Colonic mucosa (tissue), 4 donors: ENCODE measurements around the gene ACAD8. TPM values are rescaled to one million over a fixed set of nuclear protein-coding genes. Genes with fewer than 3 reads are reported as not detected.
A peak's percentile ranks its signal among the peaks of the same experiment; 100 is the strongest.

Source experiments
- DNase-seq: peaks from one replicate; pipeline ENCODE4 v3.0.0-alpha.2; 2020
- H3K27ac ChIP-seq: fragments of 200-600 bp; one replicate; pipeline ENCODE4 v1.8.0; 2021
- H3K27me3 ChIP-seq: fragments of 200-600 bp; one replicate; pipeline ENCODE4 v1.8.0; 2021
- H3K36me3 ChIP-seq: fragments of 200-600 bp; one replicate; pipeline ENCODE4 v1.8.0; 2021
- H3K4me1 ChIP-seq: fragments of 200-600 bp; one replicate; pipeline ENCODE4 v1.8.0; 2021; ENCODE audit warnings: mild to moderate bottlenecking
- H3K4me3 ChIP-seq: fragments of 200-600 bp; one replicate; pipeline ENCODE4 v1.8.0; 2021
- H3K9ac ChIP-seq, 2 donors: one replicate each; pipeline ENCODE4 v1.7.0; 2013; ENCODE audit warnings: control low read depth in 2 of 2, low read depth in 2 of 2, low read length in 2 of 2
- H3K9me3 ChIP-seq: fragments of 200-600 bp; one replicate; pipeline ENCODE4 v1.8.0; 2021
- intact Hi-C: fragments of 100-400 bp; cut with DNase I; formaldehyde crosslinking; loops from one replicate; pipeline ENCODE4 v1.14.1; 2022
- total RNA-seq, 2 donors: library from RNA; stranded (reverse); fragmentation: NEBNext Ultra II Directional in 1 of 2; extraction: Animal tissue kit (Norgen Biotek cat#: 25700) in 1 of 2; gene quantifications; one replicate each; pipeline ENCODE4 v1.2.1, GENCODE V29; 2021
- TF ChIP-seq, protein P1 (sequence below): fragments of 200-600 bp; IDR thresholded peaks from one replicate; pipeline ENCODE4 v1.8.0; 2022; ENCODE audit warnings: antibody characterized with exemption, mild to moderate bottlenecking
- donor health status: healthy.
- donor health status: DM: no; HTN: no; CAD: no.
- donor health status: DM: no; HTN: no; CAD: no.

The ACAD8 gene
- total RNA-seq, 2 donors from 2014 or later, result 27.5 to 30.2 TPM

DNA sequence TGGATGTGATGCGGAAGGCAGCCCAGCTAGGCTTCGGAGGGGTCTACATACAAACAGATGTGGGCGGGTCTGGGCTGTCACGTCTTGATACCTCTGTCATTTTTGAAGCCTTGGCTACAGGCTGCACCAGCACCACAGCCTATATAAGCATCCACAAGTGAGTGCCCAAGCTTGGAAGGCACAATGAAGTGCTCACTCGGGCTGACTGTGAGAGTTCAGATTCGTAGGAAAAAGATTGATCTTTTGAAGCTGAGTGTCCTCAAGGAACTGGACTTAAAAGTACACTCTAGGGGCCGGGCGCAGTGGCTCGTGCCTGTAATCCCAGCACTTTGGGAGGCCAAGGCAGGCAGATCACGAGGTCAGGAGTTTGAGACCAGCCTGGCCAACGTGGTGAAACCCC, 3.7 kb downstream of the ACAD8 start:
- DNase-seq, result no peak
- Histone ChIP-seq H3K4me3 (no peak overlapping the region), H3K27me3 (no peaks in the 10 kb centered on the region), H3K27ac (no peak overlapping the region), H3K4me1 (peaks cover 6% of the 10 kb centered on the region), H3K9me3 (no peaks in the 10 kb centered on the region), H3K36me3 (peaks cover 6% of the 10 kb centered on the region), H3K9ac (no peak overlapping the region)
- intact Hi-C loops, result no loop called here
- TF ChIP-seq, protein P1, sequence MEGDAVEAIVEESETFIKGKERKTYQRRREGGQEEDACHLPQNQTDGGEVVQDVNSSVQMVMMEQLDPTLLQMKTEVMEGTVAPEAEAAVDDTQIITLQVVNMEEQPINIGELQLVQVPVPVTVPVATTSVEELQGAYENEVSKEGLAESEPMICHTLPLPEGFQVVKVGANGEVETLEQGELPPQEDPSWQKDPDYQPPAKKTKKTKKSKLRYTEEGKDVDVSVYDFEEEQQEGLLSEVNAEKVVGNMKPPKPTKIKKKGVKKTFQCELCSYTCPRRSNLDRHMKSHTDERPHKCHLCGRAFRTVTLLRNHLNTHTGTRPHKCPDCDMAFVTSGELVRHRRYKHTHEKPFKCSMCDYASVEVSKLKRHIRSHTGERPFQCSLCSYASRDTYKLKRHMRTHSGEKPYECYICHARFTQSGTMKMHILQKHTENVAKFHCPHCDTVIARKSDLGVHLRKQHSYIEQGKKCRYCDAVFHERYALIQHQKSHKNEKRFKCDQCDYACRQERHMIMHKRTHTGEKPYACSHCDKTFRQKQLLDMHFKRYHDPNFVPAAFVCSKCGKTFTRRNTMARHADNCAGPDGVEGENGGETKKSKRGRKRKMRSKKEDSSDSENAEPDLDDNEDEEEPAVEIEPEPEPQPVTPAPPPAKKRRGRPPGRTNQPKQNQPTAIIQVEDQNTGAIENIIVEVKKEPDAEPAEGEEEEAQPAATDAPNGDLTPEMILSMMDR, result no peak

DNA sequence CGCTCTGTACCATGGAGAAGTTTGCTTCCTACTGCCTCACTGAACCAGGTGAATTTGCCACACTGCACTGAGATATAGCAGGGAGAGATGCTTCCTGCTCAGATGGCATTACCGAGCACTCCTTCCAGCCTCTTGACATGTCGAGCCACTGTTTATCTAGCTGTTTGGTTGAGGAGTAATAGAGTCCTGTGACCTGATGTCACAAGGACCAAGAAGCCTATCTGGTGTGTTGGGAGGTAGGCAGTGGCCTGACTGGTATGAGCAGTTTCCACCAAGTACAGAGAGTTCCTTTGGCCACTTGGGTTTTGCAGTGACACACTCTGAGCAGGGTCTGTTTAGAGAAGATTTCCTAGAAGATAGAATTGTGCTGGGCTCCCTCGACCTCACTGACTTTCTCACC, 5.2 kb downstream of the ACAD8 start:
- H3K36me3 ChIP-seq, result peaks cover 6% of the 10 kb centered on the region
- TF ChIP-seq, protein P1, result no peak
- H3K4me1 ChIP-seq, result peaks cover 6% of the 10 kb centered on the region

DNA sequence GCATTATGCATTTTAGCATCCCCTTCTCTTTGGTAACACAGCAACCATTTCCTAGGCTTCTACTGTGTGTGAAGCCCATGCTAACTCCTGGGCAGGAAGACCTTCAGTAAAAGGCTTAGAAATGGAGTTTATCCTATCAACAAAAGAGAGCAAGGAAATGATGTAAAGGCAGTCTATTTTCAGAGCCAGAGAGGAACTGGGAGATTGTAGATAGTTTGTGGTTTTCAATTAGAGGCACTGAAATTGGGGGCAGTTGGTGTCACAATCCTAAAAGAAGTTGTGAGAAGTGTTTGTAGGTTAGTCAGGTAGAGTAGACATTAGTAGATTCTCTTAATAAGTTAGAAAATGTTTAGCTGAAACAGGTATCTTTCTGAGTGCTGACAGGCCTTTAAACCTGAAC, 7.1 kb downstream of the ACAD8 start:
- Histone ChIP-seq H3K9ac (no peak overlapping the region), H3K27me3 (no peaks in the 10 kb centered on the region), H3K9me3 (no peaks in the 10 kb centered on the region), H3K36me3 (peaks cover 6% of the 10 kb centered on the region), H3K27ac (no peak overlapping the region), H3K4me3 (no peak overlapping the region), H3K4me1 (no peaks in the 10 kb centered on the region)
- TF ChIP-seq, protein P1, result no peak
- intact Hi-C loops, result no loop called here
- DNase-seq, result no peak

More for the DNA sequence above, 5.2 kb downstream of the ACAD8 start:
- Histone ChIP-seq H3K27me3 (no peaks in the 10 kb centered on the region), H3K4me3 (no peak overlapping the region), H3K9ac (no peak overlapping the region), H3K9me3 (no peaks in the 10 kb centered on the region), H3K27ac (no peak overlapping the region)
- no peak for DNase-seq
- intact Hi-C loops, result no loop called here

DNA sequence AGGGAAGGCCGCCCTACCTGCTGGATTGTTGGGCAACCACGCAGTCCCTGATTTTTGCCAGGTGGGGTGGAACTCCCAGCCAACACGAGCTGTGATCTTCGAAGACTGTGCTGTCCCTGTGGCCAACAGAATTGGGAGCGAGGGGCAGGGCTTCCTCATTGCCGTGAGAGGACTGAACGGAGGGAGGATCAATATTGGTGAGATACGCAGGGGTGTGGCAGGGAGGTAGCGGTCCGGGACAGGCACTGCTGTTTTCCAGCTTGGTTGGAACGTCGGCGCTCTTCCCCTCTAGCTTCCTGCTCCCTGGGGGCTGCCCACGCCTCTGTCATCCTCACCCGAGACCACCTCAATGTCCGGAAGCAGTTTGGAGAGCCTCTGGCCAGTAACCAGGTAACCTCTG, 7.6 kb downstream of the ACAD8 start:
- no peak overlapping the region for H3K9ac ChIP-seq
- no peak overlapping the region for H3K4me3 ChIP-seq
- no peak overlapping the region for H3K27ac ChIP-seq
- intact Hi-C loops, result no loop called here
- no peak for DNase-seq
- H3K36me3 ChIP-seq, result peaks cover 6% of the 10 kb centered on the region
- H3K9me3 ChIP-seq, result no peaks in the 10 kb centered on the region
- H3K27me3 ChIP-seq, result no peaks in the 10 kb centered on the region
- TF ChIP-seq, protein P1, result no peak
- no peaks in the 10 kb centered on the region for H3K4me1 ChIP-seq

DNA sequence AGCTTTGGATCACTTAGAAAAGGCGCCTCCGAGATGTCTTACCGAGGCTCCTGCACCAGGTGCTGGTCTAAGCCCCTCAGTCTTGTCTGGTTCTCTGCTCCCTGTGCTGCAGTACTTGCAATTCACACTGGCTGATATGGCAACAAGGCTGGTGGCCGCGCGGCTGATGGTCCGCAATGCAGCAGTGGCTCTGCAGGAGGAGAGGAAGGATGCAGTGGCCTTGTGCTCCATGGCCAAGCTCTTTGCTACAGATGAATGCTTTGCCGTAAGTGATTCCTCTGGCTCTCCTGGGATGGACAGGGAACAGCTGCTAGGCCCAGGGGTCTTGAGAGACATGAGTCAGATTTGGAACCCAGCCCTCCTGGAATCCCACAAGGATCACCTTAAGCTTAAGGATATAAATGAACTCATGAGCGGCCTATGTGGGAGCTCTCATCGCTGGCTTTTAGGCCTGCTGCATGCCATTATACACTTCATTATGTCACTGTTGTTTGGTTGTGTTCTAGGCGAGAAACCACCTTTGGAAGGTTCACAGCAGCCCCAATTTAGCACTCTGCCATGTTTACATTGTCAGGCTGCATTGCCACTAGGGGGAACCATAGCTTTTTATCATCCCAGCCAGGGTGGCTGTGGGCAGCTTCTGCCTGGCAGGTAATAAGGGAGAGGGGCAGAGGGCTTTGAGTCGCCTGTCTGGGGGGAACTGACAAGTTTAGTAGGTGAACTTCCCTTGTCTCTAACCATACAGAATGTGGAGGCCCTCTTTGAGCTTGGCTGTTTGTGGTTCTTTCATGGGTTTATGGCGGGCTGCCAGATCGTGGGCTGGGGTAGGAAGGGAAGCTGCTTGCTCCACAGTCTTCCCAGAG, 8.5 kb downstream of the ACAD8 start:
- H3K36me3 ChIP-seq, result peaks cover 6% of the 10 kb centered on the region
- no peak overlapping the region for H3K27ac ChIP-seq
- H3K4me1 ChIP-seq, result no peaks in the 10 kb centered on the region
- no peak overlapping the region for H3K4me3 ChIP-seq
- no peaks in the 10 kb centered on the region for H3K9me3 ChIP-seq
- intact Hi-C loops, result no loop called here
- H3K9ac ChIP-seq, result no peak overlapping the region
- no peak for DNase-seq
- TF ChIP-seq, protein P1, result peak; percentile 48
- no peaks in the 10 kb centered on the region for H3K27me3 ChIP-seq
